ENCODE data around the gene E2F6. TPM values are rescaled to one million over a fixed set of nuclear protein-coding genes. Genes with fewer than 3 reads are reported as not detected.

Gene E2F6
- total RNA-seq, 2 experiments from 2014 or later, result 5.9 to 6.6 TPM

GRCh38 chr2:11502740-11503292 is 36.9 kb upstream of the E2F6 start:
- no peak for DNase-seq
- no peaks in the 10 kb centered on the region for H3K36me3 Mint-ChIP-seq (ENCODE audit: low read depth)
- H3K27ac Mint-ChIP-seq, result no peak overlapping the region
- H3K9me3 Mint-ChIP-seq, result peaks cover 3% of the 10 kb centered on the region
- CTCF ChIA-PET, result no interaction called here
- POLR2A ChIA-PET, result no interaction called here
- H3K4me1 Mint-ChIP-seq, result peaks cover 18% of the 10 kb centered on the region
- no peak overlapping the region for H3K4me3 Mint-ChIP-seq
- peaks cover 4% of the 10 kb centered on the region for H3K27me3 Mint-ChIP-seq

GRCh38 chr2:11500702-11501303 is 34.8 kb upstream of the E2F6 start:
- Mint-ChIP-seq H3K4me3 (no peak overlapping the region), H3K4me1 (peaks cover 18% of the 10 kb centered on the region), H3K9me3 (peaks cover 3% of the 10 kb centered on the region), H3K27me3 (peaks cover 4% of the 10 kb centered on the region), H3K27ac (no peak overlapping the region), H3K36me3 (ENCODE audit: low read depth) (no peaks in the 10 kb centered on the region)
- no peak for DNase-seq
- ChIA-PET POLR2A (no interaction called here), CTCF (interaction anchor here (1.3 kb wide), 1 partner anchor 20 kb away, joined by 3 read pairs; no protein-coding TSS in a partner anchor)

GRCh38 chr2:11499081-11499743 is 33.3 kb upstream of the E2F6 start:
- Mint-ChIP-seq H3K27me3 (peaks cover 6% of the 10 kb centered on the region), H3K4me3 (no peak overlapping the region), H3K36me3 (ENCODE audit: low read depth) (no peaks in the 10 kb centered on the region), H3K27ac (no peak overlapping the region), H3K9me3 (peaks cover 3% of the 10 kb centered on the region), H3K4me1 (peaks cover 18% of the 10 kb centered on the region)
- ChIA-PET CTCF (no interaction called here), POLR2A (no interaction called here)
- DNase-seq, result no peak

GRCh38 chr2:11498543-11499034 is 32.6 kb upstream of the E2F6 start:
- peak; percentile 19 for DNase-seq
- Mint-ChIP-seq H3K9me3 (peaks cover 3% of the 10 kb centered on the region), H3K4me3 (no peak overlapping the region), H3K27ac (no peak overlapping the region), H3K36me3 (ENCODE audit: low read depth) (no peaks in the 10 kb centered on the region), H3K27me3 (peaks cover 5% of the 10 kb centered on the region), H3K4me1 (peaks cover 18% of the 10 kb centered on the region)
- ChIA-PET CTCF (interaction anchor here (1.0 kb wide), 2 partner anchors 21 to 86 kb away, joined by 3 to 4 read pairs; no protein-coding TSS in a partner anchor), POLR2A (no interaction called here)

- Mint-ChIP-seq H3K4me1 (peaks cover 17% of the 10 kb centered on the region), H3K4me3 (no peak overlapping the region), H3K36me3 (ENCODE audit: low read depth) (no peaks in the 10 kb centered on the region), H3K9me3 (no peaks in the 10 kb centered on the region), H3K27ac (no peak overlapping the region), H3K27me3 (peaks cover 3% of the 10 kb centered on the region)
- ChIA-PET CTCF (interaction anchor here (1.5 kb wide), 1 partner anchor 363 kb away, joined by 3 read pairs; a partner anchor contains a TSS), POLR2A (no interaction called here)
- no peak for DNase-seq
These were observed 30.1 kb upstream of the E2F6 start for GRCh38 chr2:11495844-11496681.

GRCh38 chr2:11494310-11494709 is 28.3 kb upstream of the E2F6 start:
- ChIA-PET POLR2A (no interaction called here), CTCF (interaction anchor here (0.5 to 0.7 kb wide), 2 partner anchors 29 to 97 kb away, joined by 3 read pairs; no protein-coding TSS in a partner anchor)
- peaks cover 8% of the 10 kb centered on the region for H3K27me3 Mint-ChIP-seq
- DNase-seq, result no peak
- no peaks in the 10 kb centered on the region for H3K9me3 Mint-ChIP-seq
- H3K36me3 Mint-ChIP-seq (ENCODE audit: low read depth), result no peaks in the 10 kb centered on the region
- peaks cover 10% of the 10 kb centered on the region for H3K4me1 Mint-ChIP-seq
- H3K4me3 Mint-ChIP-seq, result no peak overlapping the region
- no peak overlapping the region for H3K27ac Mint-ChIP-seq

- Mint-ChIP-seq H3K27ac (no peak overlapping the region), H3K9me3 (no peaks in the 10 kb centered on the region), H3K4me1 (peaks cover under 1% of the 10 kb centered on the region), H3K4me3 (no peak overlapping the region), H3K36me3 (ENCODE audit: low read depth) (no peaks in the 10 kb centered on the region), H3K27me3 (peaks cover 8% of the 10 kb centered on the region)
- POLR2A ChIA-PET, result no interaction called here
- CTCF ChIA-PET, result no interaction called here
- no peak for DNase-seq
These were observed 27.3 kb upstream of the E2F6 start for GRCh38 chr2:11493282-11493681.

GRCh38 chr2:11492720-11493119 is 26.8 kb upstream of the E2F6 start:
- Mint-ChIP-seq H3K27ac (no peak overlapping the region), H3K27me3 (peaks cover 10% of the 10 kb centered on the region), H3K4me3 (no peak overlapping the region), H3K36me3 (ENCODE audit: low read depth) (no peaks in the 10 kb centered on the region), H3K4me1 (no peaks in the 10 kb centered on the region), H3K9me3 (no peaks in the 10 kb centered on the region)
- POLR2A ChIA-PET, result no interaction called here
- CTCF ChIA-PET, result no interaction called here
- no peak for DNase-seq

GRCh38 chr2:11492244-11492643 is 26.3 kb upstream of the E2F6 start:
- CTCF ChIA-PET, result no interaction called here
- Mint-ChIP-seq H3K27me3 (peaks cover 15% of the 10 kb centered on the region), H3K4me3 (no peak overlapping the region), H3K27ac (no peak overlapping the region), H3K4me1 (no peaks in the 10 kb centered on the region), H3K9me3 (no peaks in the 10 kb centered on the region), H3K36me3 (ENCODE audit: low read depth) (no peaks in the 10 kb centered on the region)
- no peak for DNase-seq
- POLR2A ChIA-PET, result no interaction called here

GRCh38 chr2:11491348-11491933 is 25.5 kb upstream of the E2F6 start:
- Mint-ChIP-seq H3K4me3 (no peak overlapping the region), H3K9me3 (no peaks in the 10 kb centered on the region), H3K27me3 (peaks cover 18% of the 10 kb centered on the region), H3K27ac (no peak overlapping the region), H3K4me1 (no peaks in the 10 kb centered on the region), H3K36me3 (ENCODE audit: low read depth) (no peaks in the 10 kb centered on the region)
- no peak for DNase-seq
- ChIA-PET CTCF (no interaction called here), POLR2A (no interaction called here)

- Mint-ChIP-seq H3K4me3 (no peak overlapping the region), H3K27me3 (peaks cover 26% of the 10 kb centered on the region), H3K4me1 (no peaks in the 10 kb centered on the region), H3K9me3 (no peaks in the 10 kb centered on the region), H3K36me3 (ENCODE audit: low read depth) (no peaks in the 10 kb centered on the region), H3K27ac (no peak overlapping the region)
- ChIA-PET POLR2A (no interaction called here), CTCF (no interaction called here)
- DNase-seq, result no peak
These were observed 24.2 kb upstream of the E2F6 start for GRCh38 chr2:11490194-11490593.

- ChIA-PET CTCF (interaction anchor here (0.6 kb wide), 1 partner anchor 8 kb away, joined by 4 read pairs; no protein-coding TSS in a partner anchor), POLR2A (no interaction called here)
- Mint-ChIP-seq H3K27ac (no peak overlapping the region), H3K9me3 (no peaks in the 10 kb centered on the region), H3K4me3 (no peak overlapping the region), H3K4me1 (peaks cover 4% of the 10 kb centered on the region), H3K36me3 (ENCODE audit: low read depth) (no peaks in the 10 kb centered on the region), H3K27me3 (peaks cover 31% of the 10 kb centered on the region)
- no peak for DNase-seq
These were observed 22.8 kb upstream of the E2F6 start for GRCh38 chr2:11488809-11489208.
